Stimulated activated CD8-positive, alpha-beta memory T cell treated with anti-CD3 and anti-CD28 coated beads, Interleukin-2, amount 100 ng/mL, for 1 hour (primary cell): ENCODE results near the gene MBD5.
"Not testable (repeated sequence)": the region's sequence is repeated elsewhere in the genome, so short reads cannot be mapped to it uniquely, and the experiment has no call there.

Experiments used
- DNase-seq, 2 donors: peaks; one replicate each; pipeline ENCODE4 v3.0.0-alpha.2; 2020; ENCODE audit warnings: low read depth in 2 of 2

MBD5 gene

DNA sequence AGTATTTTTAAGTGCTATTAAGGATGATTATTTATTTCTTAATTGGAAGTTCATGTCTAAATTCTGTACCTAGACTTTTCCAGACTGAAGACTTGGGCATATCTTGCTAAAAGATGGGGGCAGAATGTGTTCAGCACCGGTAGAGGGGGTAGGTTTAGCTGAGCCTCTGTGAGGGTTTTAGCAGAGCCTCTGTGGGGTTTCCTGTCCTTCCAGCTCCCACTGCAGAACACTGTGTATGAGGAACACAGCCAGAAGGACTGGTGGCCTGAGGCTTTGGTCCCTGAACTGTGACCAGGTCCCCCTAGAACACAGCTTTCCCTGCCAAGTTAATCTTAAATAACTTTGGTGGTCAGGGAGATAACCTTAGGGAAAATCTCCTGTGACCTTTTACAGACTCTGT, 500.3 kb downstream of the MBD5 start:
- DNase-seq, result no peak

DNA sequence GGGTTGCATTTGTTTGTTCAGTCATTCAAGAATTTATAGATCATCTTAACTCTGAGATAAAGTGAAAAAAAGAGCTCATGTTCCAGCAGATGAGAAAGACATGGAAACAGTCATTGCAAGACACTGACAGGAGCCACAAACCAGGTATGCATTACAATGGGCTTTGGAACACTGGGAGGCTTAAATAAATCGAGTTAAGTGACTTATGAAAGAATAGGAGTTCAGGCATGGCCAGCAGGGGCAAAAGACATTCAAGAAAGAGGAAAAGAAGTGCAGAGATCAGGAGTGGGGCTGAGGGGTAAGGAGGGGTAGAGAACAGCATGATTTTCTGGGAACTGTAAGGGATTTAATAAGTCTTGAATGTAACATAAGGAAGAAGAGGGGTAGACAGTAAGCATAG, 502.4 kb downstream of the MBD5 start:
- no peak for DNase-seq

DNA sequence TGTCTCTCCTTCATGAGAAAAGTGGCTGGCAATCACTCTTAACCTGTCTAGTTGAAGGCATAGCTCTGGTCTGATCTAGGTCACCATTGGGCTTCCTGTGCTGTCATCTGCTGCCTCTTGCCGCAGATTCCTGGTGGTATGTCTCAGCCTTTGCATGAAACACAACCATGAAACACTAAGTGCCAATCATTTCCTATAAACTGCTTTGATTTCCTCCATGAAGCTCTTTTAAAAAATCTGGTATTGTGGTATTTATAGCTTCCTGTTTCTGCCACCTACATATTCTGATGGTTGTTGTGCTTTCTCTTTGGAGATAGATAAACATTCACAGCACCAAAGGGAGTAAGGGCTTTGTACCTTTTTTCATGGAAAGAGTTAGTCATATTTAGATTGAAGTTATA, 503.6 kb downstream of the MBD5 start:
- DNase-seq, result peak in 1 of 2 donors; percentile 21

DNA sequence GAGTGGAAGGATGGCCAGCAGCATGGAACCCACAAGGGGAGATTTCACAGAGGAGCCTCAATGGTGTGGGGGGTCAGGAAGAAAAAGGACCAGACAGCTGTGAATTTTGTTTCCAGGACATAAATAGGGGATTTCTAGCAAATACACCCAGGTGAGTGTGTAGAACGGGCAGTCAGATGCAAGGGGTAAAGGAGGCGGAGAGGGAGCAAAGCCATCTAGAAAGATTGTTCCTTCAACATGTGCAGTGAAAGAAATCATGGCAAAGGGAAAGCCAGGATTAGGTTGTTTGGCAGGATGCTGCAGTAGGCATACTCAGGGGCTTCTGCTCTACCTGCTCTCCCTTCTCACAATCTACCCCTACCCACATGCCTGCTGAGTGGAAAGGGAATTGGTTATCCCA, 504.2 kb downstream of the MBD5 start:
- no peak for DNase-seq

DNA sequence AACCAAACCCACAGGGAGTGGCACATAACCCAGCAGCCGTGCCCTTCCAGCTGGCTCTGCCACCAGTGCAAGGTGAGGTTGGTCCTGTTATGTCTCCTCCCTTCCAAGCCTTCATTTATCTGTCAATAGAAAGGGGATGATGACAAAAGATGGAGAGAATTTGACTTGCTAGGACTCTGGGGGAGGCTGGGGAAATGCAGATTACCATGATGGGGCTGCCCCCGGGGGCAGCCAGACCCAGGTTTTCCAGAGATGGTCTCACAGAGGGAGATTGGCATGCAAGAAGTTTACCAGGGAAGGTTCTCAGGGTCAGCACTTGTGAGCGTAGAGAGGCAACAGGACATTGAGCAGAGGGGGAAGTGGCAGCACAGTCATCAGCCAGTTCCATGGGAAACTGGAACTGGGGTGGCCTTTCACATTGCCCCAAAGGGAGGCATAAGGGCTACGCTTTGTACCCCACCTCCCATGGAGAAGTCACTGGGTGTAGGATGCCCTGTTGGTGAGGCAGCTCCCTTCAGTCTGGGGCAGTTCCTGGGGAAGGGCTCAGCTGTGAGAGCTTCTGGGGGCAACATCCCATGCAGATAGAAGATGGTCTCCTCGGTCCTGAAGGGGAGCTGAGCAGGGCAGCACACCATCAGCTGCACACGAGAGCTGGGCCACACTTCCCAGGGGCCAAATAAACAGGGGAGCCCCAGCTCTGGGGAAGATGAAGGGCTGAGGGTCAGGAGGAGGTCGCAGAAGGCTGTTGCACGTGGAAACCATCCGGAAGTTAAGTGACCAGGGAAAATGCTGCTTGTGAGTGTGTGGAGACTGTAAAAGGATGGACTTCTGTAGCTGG, 505.8 kb downstream of the MBD5 start:
- no peak for DNase-seq

DNA sequence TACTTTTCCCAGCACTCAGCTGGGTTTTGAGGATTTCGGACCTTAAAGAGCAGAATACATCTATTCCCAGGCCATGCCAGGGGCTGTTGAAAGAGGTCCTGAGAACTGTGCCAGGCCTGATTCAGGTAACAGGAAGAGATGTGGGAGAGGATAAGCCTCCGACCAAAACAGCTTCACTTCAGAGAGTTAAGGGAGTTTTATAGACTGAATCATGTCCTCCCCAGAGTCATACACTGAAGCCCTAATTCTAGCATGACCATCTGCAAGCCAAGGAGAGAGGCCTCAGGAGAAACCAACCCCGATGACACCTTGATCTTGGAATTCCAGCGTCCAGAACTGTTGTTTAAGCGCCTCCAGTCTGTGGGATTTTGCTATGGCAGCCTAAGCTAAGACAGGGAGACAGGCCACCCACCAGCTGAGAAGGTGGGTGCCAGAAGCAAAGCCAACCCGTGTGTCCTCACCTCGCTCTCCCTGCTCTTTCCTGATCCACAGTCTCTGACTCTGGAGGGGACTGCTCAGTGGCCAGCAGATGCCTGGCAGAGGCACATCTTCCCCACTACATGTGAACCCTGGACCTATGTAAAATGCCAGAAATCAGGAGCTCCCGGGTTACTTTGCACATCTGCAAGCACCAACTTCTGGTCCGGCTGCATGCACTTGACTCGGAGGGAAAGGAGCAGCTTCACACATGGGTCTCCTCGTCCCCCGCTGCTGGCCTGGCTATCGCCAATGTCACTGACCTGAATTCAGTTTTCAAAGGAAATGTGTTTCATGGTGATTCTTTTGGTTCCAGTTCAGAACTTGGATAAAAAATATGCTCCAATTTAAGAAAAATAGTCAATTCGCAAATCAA, 506.8 kb downstream of the MBD5 start:
- no peak for DNase-seq

DNA sequence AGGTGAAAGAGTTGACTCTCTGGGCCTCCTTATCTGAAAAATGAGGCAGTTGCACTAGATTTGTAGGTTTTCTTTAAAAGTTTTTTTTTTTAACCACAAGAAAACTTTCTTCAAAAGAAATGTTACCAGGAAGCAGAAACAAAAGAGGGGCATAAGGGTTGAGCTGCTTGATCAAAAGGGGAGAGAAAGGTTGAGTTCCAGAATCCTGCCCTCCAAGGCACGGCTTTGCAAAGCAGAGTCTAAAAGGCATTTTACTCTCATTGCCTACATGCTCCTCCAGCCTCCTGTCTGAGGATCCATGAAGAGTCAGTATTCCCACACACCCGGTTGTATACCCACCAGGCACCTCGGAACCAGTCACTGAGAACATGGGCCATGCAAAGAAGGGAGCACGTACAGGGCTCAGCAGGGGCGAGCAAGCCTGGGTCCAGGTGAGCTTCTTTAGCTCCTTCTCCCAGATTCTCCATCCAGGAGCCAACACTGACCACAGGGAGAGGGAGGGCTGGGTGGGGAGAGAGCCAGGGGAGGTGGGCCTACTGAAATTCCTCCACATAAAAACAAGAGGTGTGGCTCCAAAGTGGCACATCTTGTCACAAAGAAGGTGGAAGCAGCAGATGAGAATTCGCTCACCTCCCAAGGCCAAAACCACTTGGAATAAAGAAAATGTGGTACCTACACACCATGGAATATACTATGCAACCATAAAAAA, 507.6 kb downstream of the MBD5 start:
- no peak for DNase-seq

DNA sequence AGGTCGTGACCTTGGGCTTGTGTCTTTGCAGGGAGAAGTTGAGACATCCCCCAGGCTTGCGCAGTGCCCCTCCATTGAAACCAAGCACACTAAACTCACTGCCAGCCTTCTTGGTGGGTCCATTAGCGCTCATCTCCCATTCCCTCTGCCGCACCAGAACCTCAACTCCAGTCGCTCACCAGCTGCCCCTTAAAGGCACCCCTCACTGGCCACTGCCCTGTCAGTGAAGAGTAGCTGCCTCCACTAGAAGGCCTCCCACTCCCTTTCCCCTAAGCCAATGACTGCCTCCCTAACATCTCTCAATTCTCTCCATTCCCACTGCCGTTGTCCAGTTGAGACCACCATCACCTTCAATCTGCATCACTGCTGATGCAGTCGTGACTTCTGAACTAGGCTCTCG, 508.9 kb downstream of the MBD5 start:
- DNase-seq, result no peak

DNA sequence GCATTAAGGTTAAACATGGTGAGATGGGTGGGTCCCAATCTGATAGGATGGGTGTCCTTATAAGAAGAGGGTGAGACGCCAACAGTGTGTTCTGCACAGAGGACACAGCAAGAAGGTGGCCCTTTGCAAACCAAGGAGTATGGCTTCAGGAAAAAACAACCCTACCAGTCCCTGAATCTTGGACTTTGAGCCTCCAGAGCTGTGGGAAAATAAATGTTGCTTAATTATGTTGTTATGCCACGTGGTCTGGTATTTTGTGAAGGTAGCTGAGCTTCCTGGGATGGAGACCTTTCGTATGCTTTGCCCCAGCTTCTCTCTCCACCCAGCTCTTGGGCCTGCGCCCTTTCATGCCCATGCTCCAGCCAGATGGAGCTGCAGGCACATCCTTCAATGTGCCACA, 509.5 kb downstream of the MBD5 start:
- no peak for DNase-seq

DNA sequence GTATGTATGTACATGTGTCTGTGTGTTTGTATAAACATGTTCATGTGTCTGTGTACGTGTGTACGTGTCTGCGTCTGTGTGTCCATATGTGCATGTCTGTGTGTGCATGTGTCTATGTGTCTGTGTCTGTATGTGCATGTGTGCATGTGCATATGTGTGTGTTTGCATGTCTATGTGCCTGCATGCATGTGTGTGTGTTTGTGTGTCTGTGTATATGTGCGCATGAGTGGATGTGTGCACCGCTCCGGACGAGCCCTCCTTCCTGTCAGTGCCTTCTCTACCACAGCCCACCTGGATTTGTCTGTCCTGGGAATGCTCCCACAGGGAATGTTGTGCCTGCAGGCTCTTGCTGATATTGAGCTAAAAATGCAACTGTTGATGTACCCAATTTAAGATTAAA, 510.3 kb downstream of the MBD5 start:
- no peak for DNase-seq

DNA sequence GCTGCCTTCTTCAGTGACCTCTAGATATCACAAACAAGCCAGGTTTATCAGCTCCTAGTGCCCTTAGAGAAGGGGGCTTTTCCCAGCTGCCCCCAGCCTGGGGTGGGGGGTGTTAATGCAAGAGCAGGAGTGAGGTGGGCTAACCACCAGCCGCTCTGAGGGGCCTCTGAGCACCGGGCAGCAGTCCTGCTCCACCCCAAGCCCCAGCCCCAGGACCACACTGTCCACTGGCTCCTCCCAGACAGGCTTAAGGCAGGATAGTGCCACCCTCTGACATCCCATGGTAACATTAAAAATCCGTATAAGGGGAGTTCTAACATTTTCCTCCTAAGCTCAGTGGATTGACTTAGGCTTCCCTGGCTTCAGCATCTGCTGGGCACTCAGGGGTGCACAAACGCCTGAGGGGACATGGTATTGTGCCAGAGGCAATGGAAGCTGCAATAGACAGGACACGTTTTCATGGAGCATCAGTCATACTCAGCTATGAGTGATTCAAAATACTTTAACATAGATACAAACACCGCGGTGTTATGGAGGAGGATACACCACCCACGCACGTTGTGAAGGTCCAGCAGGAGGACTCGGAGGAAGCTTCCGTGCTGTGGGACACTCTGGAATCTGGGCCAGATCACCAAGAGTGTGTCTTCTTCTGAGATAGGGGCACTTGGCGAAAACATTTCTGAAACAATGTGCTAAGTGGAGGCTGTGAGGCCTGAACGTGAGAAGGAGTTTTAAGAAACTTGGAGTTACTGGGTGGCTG, 511.0 kb downstream of the MBD5 start:
- DNase-seq, result no peak

DNA sequence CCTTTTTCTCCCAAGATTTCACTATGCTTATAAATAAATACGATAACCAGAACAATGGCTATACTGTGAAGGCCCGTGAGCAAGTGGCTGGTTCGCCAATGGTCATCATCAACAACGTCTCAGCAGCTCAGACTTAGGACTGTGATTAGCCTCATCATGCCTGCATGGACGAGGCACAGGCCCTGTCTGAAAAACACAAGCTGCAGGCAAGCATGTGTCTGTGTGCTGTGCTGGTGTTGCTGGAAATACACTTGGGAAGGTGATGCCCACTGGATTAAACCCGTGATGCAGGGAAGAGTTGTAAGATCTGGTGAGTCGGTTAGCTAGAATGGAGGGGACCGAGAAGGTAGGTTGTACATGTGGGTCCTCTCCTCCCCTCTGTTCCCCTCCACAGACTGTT, 512.1 kb downstream of the MBD5 start:
- no peak for DNase-seq

DNA sequence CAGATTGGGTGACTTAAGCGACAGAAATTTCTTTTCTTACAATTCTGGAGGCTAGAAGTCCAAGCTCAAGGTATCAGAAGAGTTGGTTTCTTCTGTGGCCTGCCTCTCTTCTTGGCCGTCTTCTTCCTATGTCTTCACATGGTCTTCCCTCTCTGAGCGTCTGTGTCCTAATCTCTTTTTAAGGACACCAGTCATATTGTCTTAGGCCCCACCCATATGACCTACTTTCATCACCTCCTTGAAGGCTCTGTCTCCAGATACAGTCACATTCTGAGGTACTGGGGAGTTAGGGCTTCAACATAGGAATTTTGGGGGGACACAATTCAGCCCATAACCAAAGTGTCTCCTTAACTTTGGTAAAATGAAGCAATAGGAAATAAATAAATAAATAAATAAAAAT, 512.8 kb downstream of the MBD5 start:
- no peak for DNase-seq

DNA sequence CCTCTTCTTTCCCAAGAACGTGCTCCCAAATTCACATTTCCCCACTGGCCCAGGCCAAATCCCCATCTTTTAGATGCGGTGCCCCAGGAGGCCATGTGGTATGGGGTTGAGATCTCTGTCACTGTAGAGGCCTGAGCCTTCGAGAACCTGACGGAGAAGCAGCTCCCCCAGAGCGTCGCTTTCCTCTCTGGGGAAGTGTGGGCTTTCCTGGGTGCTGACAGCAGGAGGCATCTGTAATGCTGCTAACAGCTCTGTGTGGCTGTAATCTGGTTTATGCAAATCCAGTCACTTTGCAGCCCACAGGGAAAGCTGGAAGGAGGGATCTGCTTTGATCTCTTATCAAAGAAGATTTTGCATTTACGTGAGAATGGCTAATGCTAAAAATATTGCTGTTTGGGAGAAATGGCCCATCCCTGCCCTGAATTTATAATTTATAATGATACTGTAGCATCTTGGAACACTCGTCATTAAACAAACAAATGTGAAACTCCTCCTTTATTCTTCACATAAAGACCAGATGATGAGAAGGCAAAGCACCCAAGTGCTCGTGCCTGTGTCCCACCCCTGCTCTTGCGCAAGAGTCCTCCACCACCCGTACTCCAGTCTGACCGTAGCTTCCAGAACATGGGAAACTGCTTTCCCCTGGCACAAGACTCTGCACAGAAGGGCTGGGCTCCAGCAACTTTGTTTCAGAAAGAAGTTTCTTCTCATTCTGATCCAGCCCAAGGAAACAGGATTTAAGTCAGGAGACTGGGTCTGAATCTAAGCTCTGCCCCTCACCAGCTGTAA, 513.7 kb downstream of the MBD5 start:
- DNase-seq, result no peak

DNA sequence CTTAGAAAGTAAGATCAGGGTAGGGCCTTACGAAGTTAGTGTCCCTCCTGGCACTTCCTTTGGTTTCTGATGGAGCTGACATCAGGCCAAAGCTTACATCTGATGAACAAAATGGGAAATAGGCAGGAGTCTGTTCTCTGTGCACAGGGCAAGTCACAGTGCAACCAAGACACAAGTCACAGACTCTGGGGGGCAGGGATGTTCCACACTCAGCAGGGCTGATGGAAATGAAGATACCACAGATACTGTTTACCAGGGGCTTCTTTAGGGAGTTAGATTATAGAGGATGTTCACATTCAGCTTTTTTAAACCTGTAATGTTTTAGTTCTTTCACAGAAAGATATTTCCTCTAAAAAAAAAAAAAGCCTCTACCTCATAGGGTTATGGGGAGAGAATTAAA, 517.5 kb downstream of the MBD5 start:
- DNase-seq, result no peak

DNA sequence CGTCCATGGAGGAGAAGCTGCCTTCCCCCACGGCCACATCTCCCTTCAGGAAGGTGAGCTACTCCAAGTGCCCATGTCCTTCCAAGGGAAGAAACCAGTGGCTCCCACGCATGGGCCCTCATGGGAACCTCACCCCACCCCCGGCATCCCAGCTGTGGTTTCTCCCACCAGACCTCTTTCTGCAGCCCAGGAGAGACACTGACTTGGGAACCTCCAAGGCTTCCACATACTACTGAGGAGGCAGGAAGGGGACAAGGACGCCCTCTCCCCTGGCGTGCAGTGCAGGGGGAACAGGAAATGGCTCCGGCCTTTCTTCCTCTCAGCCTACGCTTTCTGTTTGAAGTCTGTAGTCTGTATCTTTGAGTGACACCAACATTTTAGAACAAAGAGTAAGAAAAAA, 519.1 kb downstream of the MBD5 start:
- no peak for DNase-seq

DNA sequence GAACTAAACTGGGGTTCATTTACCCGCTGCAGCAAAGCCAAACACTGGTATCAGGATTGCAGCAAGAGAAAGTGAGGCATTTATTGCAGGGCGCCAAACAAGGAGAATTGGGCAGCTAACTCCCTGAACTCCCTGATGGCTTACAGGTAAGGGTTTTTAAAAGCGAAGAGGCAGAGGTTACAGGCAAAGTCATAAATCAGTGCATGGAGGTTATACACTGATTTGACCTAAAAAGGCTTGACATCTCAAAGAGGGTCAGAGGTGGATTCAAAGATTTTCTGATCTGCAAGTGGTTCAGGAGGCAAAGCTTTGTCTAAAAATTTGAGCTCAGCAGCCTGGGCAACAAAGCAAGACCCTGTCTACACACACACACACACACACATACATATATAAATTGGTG, 520.9 kb downstream of the MBD5 start:
- DNase-seq, result no peak

DNA sequence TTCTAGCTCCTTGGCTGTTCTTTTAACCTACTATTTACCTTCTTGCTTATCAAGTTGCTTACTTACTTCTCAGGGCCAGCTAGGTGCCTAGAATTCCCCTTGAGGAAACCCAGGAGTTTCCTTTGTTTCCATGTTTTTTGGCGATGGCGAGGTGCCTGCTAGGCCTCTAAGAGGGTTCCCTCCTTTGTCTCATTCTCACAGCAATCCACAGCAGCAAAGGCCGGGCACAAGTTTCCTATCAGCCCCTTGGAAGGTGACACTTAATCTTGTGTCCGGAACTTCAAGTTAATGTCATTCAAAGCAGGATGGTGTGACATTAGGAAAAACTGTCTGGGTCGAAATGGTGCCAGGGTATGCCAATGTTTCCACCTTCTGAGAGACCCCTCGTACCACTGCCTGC, 521.7 kb downstream of the MBD5 start:
- DNase-seq, result no peak

DNA sequence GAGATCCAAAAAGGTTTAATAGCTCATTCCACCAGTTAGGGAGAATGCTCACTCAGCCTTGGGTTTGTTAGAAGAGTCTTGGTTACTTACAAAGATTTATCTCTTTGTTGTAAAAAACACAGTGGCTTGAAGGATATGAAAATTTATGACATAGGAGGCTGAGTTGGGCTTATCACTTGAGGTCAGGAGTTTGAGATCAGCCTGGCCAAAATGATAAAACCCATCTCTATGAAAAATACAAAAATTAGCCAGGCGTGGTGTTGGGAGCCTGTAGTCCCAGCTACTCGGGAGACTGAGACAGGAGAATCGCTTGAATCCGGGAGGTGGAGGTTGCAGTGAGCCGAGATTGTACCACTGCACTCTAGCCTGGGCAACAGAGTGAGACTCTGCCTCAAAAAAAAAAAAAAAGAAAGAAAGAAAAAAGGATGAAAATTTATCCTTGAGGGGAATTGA, 522.2 kb downstream of the MBD5 start:
- DNase-seq, result not testable (repeated sequence)

DNA sequence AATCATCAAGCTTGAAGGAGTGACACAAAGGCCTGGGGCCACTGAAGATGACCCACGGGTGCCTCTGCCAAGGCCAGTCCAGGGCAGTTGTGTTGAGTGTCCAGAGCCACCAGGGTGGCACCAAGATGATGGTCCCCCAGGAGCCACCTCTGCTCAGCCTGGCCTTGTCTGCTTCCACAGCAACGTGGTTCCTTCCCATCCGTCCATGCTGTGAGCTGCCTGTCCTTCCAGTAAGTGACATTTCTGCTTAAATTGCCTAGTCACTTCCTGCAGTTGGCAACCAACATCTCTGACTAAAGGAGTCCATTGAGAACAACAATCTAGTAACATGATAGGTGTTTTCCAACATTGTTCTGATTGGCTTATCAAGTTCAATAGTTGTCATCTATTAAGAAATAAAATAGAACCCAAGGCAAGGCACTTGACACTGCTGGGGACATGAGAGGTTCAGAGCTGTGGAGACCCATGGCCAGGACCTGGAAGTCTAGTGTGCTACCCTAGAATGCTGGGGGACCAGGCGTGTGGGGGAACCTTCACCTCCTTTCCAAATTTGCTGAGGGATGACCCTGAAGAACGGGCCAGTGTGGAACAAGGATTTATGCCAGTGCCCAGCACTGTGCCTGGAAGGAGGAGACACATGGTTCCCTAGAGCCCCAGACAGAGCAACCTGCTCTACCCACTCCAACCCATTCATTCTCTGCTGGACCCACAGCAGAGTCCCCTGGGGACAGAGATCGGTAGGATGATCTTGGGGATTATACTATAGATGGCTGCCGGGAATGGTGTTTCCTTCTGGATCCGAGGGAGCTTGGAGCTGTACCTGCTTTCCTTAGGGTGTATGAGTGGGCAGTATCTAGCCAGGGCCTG, 524.7 kb downstream of the MBD5 start:
- DNase-seq, result no peak
